Measurements from ENCODE around the gene PTPRM. TPM values are rescaled to one million over a fixed set of nuclear protein-coding genes. Genes with fewer than 3 reads are reported as not detected.

The PTPRM gene
- total and polyA plus RNA-seq, 2 of the 8 experiments (the other 6 are each of a cell fraction or from before 2014, with no cell fraction given), result 4.1 to 7.0 TPM

DNA sequence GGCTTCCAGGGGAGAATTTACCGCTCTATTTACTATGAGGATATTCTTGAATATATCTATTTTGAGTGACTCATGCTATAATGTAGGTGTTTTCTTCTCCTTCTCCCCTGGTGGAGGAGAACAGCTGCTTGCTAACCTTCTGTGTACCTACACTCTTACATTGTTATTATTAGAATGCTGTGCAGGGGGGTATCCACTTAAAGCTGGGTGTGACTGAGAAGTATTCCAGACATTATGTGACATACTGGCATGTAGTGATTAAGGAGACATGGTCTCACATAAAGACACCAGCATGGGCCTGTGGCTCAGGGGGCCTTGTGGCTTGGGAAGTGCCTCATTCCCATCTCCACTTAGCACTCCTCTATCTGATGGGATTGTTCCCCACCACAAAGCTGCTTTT lies 287.9 kb downstream of the PTPRM start:
- no peak overlapping the region for H2BK120ac ChIP-seq (replicated peaks; ENCODE audit: low read depth, low read length)
- H2BK15ac ChIP-seq (ENCODE audit: low read length), result no peak overlapping the region
- no peak for FAIRE-seq
- ChIA-PET CTCF (ENCODE audit: partially characterized antibody) (no interaction called here), POLR2A (ENCODE audit: partially characterized antibody) (no interaction called here)
- no peaks in the 10 kb centered on the region for H3K36me3 ChIP-seq (ENCODE audit: control insufficient read depth in 2 of 4, insufficient read depth in 4 of 4, low read length in 3 of 4)
- no peak overlapping the region for H3K4me3 ChIP-seq (ENCODE audit: extremely low read depth in 1 of 4, insufficient read depth in 2 of 4, low read depth in 3 of 4, low read length in 4 of 4)
- H3K79me1 ChIP-seq (ENCODE audit: low read depth, low read length), result no peaks in the 10 kb centered on the region
- no peaks in the 10 kb centered on the region for H3K27me3 ChIP-seq (replicated peaks in 1 of 4; ENCODE audit: control insufficient read depth in 3 of 4, extremely low read depth in 1 of 4, insufficient read depth in 3 of 4, low read length in 3 of 4)
- no peak overlapping the region for H4K8ac ChIP-seq (ENCODE audit: extremely low read depth, insufficient read depth, low read length)
- H3K9ac ChIP-seq (replicated peaks in 1 of 4; ENCODE audit: extremely low read depth in 1 of 4, low read depth in 3 of 4, low read length in 3 of 4), result no peak overlapping the region
- H3K4ac ChIP-seq (replicated peaks; ENCODE audit: insufficient read length, low read depth, low read length), result no peak overlapping the region
- TF ChIP-seq KDM1A (IDR thresholded peaks at IDR 0.05; ENCODE audit: borderline replicate concordance, low read length) (no peak), RBBP5 (IDR thresholded peaks at IDR 0.05; ENCODE audit: borderline replicate concordance, low read depth, low read length) (no peak), ASH2L (IDR thresholded peaks at IDR 0.05; ENCODE audit: low read length) (no peak), CHD2 (IDR thresholded peaks at IDR 0.05; ENCODE audit: low read length) (no peak), CBX8 (IDR thresholded peaks at IDR 0.05; ENCODE audit: borderline replicate concordance, low read depth, low read length) (no peak), BACH1 (IDR thresholded peaks at IDR 0.05; ENCODE audit: low read length) (no peak), TCF12 (IDR thresholded peaks at IDR 0.05; ENCODE audit: low read depth, low read length) (no peak), TAF7 (optimal IDR thresholded peaks at IDR 0.05; ENCODE audit: borderline replicate concordance, low read depth, low read length) (no peak), EZH2 (IDR thresholded peaks at IDR 0.05; ENCODE audit: low read depth, low read length, severe bottlenecking) (no peak)
- H3K18ac ChIP-seq (ENCODE audit: extremely low read depth, low read length), result no peak overlapping the region
- H3K23ac ChIP-seq (ENCODE audit: insufficient read length), result no peak overlapping the region
- H4K5ac ChIP-seq (ENCODE audit: insufficient read length, low read depth, low read length), result no peak overlapping the region
- no peak overlapping the region for H3K27ac ChIP-seq (ENCODE audit: low read depth, low read length)
- no peaks in the 10 kb centered on the region for H4K20me1 ChIP-seq (replicated peaks in 1 of 2; ENCODE audit: control insufficient read depth in 1 of 2, insufficient read depth in 2 of 2, low read length in 2 of 2)
- no peak overlapping the region for H3K14ac ChIP-seq (ENCODE audit: insufficient read length)
- H4K91ac ChIP-seq (replicated peaks; ENCODE audit: insufficient read length, low read length), result no peak overlapping the region
- H3K4me1 ChIP-seq (replicated peaks in 1 of 4; ENCODE audit: control insufficient read depth in 3 of 4, insufficient read depth in 4 of 4, low read length in 3 of 4), result no peaks in the 10 kb centered on the region
- no peak overlapping the region for H2BK5ac ChIP-seq (ENCODE audit: low read depth, low read length)
- 100% methylated on average over 1 of the region's 1 CpG; no CpG with 5 or more reads in 1 of the 2 experiments for WGBS, 2 experiments (ENCODE audit: extremely low coverage in 1 of 2, insufficient coverage in 1 of 2, insufficient read length in 1 of 2, insufficient replicate concordance in 2 of 2, low coverage in 1 of 2, low lambda C conversion rate in 2 of 2, missing lambda C conversion rate in 1 of 2)
- no peaks in the 10 kb centered on the region for H3K79me2 ChIP-seq (ENCODE audit: control insufficient read depth in 1 of 2, insufficient read depth in 2 of 2, low read length in 2 of 2)
- no peak overlapping the region for H2BK20ac ChIP-seq (ENCODE audit: low read length)
- no peak overlapping the region for H3K4me2 ChIP-seq (ENCODE audit: insufficient read depth in 1 of 2, low read depth in 2 of 2, low read length in 2 of 2)
- DNase-seq (ENCODE audit: low read depth in 1 of 2, low spot score in 2 of 2), result no peak
- no peaks in the 10 kb centered on the region for H3K23me2 ChIP-seq (ENCODE audit: low read depth, low read length)
- no peaks in the 10 kb centered on the region for H3K9me3 ChIP-seq (ENCODE audit: insufficient read depth in 2 of 2, low read depth in 1 of 2, low read length in 1 of 2)
- H3K56ac ChIP-seq (replicated peaks; ENCODE audit: insufficient read length, low read depth, low read length), result no peak overlapping the region
- H2AK5ac ChIP-seq (ENCODE audit: low read depth, low read length), result no peak overlapping the region
- H2BK12ac ChIP-seq (ENCODE audit: low read depth, low read length), result no peak overlapping the region
- H2AFZ ChIP-seq (ENCODE audit: low read length), result no peak overlapping the region
